Mesendoderm (in vitro differentiated cells): ENCODE results near the gene SUPT5H.

ENCODE experiments used
- DNase-seq: peaks from one replicate; pipeline ENCODE4 v3.0.0; 2013
- H2AK5ac ChIP-seq: 2 replicates; pipeline ENCODE4 v1.6.1; 2013; ENCODE audit warnings: low read length, inconsistent platforms
- H2BK120ac ChIP-seq: 2 replicates; pipeline ENCODE4 v1.6.1; 2013; ENCODE audit warnings: low read depth, mild to moderate bottlenecking, low read length, moderate library complexity, mixed read lengths
- H2BK15ac ChIP-seq: replicated peaks from 2 replicates; pipeline ENCODE4 v1.6.1; 2013; ENCODE audit warnings: low read depth, mild to moderate bottlenecking, moderate library complexity
- H2BK5ac ChIP-seq: 2 replicates; pipeline ENCODE4 v1.6.1; 2013; ENCODE audit warnings: low read length, inconsistent platforms
- H3K18ac ChIP-seq: 2 replicates; pipeline ENCODE4 v1.6.1; 2013; ENCODE audit warnings: mild to moderate bottlenecking, low read length, mixed read lengths
- H3K23ac ChIP-seq: one replicate; pipeline ENCODE4 v1.6.1; 2013; ENCODE audit warnings: low read length
- H3K27ac ChIP-seq: 2 replicates; pipeline ENCODE4 v1.5.1; 2013; ENCODE audit warnings: low read depth, mild to moderate bottlenecking, inconsistent platforms, low read length, moderate library complexity
- H3K27me3 ChIP-seq: 2 replicates; pipeline ENCODE4 v1.6.1; 2013; ENCODE audit warnings: low read length, control low read depth, mild to moderate bottlenecking, inconsistent platforms; ENCODE audit not compliant: insufficient read depth, poor library complexity
- H3K36me3 ChIP-seq: 2 replicates; pipeline ENCODE4 v1.6.1; 2013; ENCODE audit warnings: low read length, inconsistent platforms; ENCODE audit not compliant: control insufficient read depth, insufficient read depth
- H3K4ac ChIP-seq: one replicate; pipeline ENCODE4 v1.6.1; 2013; ENCODE audit warnings: low read depth, mild to moderate bottlenecking, low read length, moderate library complexity
- H3K4me1 ChIP-seq: 2 replicates; pipeline ENCODE4 v1.6.1; 2013; ENCODE audit warnings: low read depth, low read length, inconsistent platforms; ENCODE audit not compliant: control insufficient read depth
- H3K4me2 ChIP-seq: 2 replicates; pipeline ENCODE4 v1.6.1; 2013; ENCODE audit warnings: low read length
- H3K4me3 ChIP-seq: 2 replicates; pipeline ENCODE4 v1.5.1; 2013; ENCODE audit warnings: mild to moderate bottlenecking, low read length
- H3K56ac ChIP-seq: one replicate; pipeline ENCODE4 v1.6.1; 2013; ENCODE audit warnings: low read length
- H3K79me1 ChIP-seq: 2 replicates; pipeline ENCODE4 v1.6.1; 2013; ENCODE audit warnings: low read length, inconsistent platforms
- H3K79me2 ChIP-seq: 2 replicates; pipeline ENCODE4 v1.6.1; 2013; ENCODE audit warnings: mild to moderate bottlenecking, low read length; ENCODE audit not compliant: control insufficient read depth, insufficient read depth
- H3K9ac ChIP-seq: 2 replicates; pipeline ENCODE4 v1.6.1; 2013; ENCODE audit warnings: low read length, inconsistent platforms
- H4K5ac ChIP-seq: one replicate; pipeline ENCODE4 v1.6.1; 2013; ENCODE audit warnings: low read length
- H4K8ac ChIP-seq: one replicate; pipeline ENCODE4 v1.6.1; 2013; ENCODE audit warnings: low read depth, mild to moderate bottlenecking, control low read depth, low read length, moderate library complexity
- WGBS: extraction: QIAGEN DNeasy Blood & Tissue Kit; methylation state at CpG from one replicate; pipeline ENCODE4 v1.1.7; 2013; ENCODE audit warnings: low lambda C conversion rate, missing lambda C conversion rate; ENCODE audit not compliant: insufficient coverage; ENCODE audit errors: extremely low coverage; 5-methylcytosine and 5-hydroxymethylcytosine counted together

SUPT5H gene

GRCh38 chr19:39502640-39503417 lies 57.4 kb downstream of the SUPT5H start:
- Histone ChIP-seq H4K8ac (no peak overlapping the region), H2AK5ac (no peak overlapping the region), H3K23ac (no peak overlapping the region), H3K4me2 (no peak overlapping the region), H2BK15ac (no peak overlapping the region), H3K27me3 (peaks cover 26% of the 10 kb centered on the region), H3K79me2 (no peaks in the 10 kb centered on the region), H2BK120ac (no peak overlapping the region), H3K27ac (no peak overlapping the region), H3K56ac (peak overlapping the region; percentile 31), H3K79me1 (no peaks in the 10 kb centered on the region), H3K18ac (no peak overlapping the region), H3K4ac (no peak overlapping the region), H2BK5ac (no peak overlapping the region), H3K9ac (peak overlapping the region; percentile 46), H3K36me3 (no peaks in the 10 kb centered on the region), H3K4me1 (no peaks in the 10 kb centered on the region), H3K4me3 (no peak overlapping the region), H4K5ac (no peak overlapping the region)
- peak; percentile 88 for DNase-seq
- WGBS, result no CpG with 5 or more reads among the region's 69 CpGs

GRCh38 chr19:39506598-39506943 lies 61.2 kb downstream of the SUPT5H start:
- Histone ChIP-seq H3K9ac (no peak overlapping the region), H3K36me3 (no peaks in the 10 kb centered on the region), H3K23ac (no peak overlapping the region), H3K4me1 (no peaks in the 10 kb centered on the region), H3K79me1 (no peaks in the 10 kb centered on the region), H3K79me2 (no peaks in the 10 kb centered on the region), H2BK120ac (no peak overlapping the region), H4K5ac (no peak overlapping the region), H3K4me2 (no peak overlapping the region), H3K56ac (no peak overlapping the region), H3K27me3 (peaks cover 15% of the 10 kb centered on the region), H3K18ac (no peak overlapping the region), H2BK15ac (no peak overlapping the region), H4K8ac (no peak overlapping the region), H3K27ac (no peak overlapping the region), H3K4me3 (no peak overlapping the region), H2BK5ac (no peak overlapping the region), H2AK5ac (no peak overlapping the region), H3K4ac (no peak overlapping the region)
- no peak for DNase-seq
- no CpG with 5 or more reads among the region's 7 CpGs for WGBS

- no peak overlapping the region for H3K18ac ChIP-seq
- H3K36me3 ChIP-seq, result no peaks in the 10 kb centered on the region
- H3K56ac ChIP-seq, result peak overlapping the region; percentile 82
- H3K27me3 ChIP-seq, result peaks cover 15% of the 10 kb centered on the region
- H3K9ac ChIP-seq, result peak overlapping the region; percentile 63
- H3K4me1 ChIP-seq, result no peaks in the 10 kb centered on the region
- no peak overlapping the region for H2BK15ac ChIP-seq
- H3K79me1 ChIP-seq, result no peaks in the 10 kb centered on the region
- no peak overlapping the region for H3K27ac ChIP-seq
- WGBS, result no CpG with 5 or more reads among the region's 96 CpGs
- no peak overlapping the region for H2BK120ac ChIP-seq
- no peak overlapping the region for H2BK5ac ChIP-seq
- peak; percentile 86 for DNase-seq
- H3K23ac ChIP-seq, result no peak overlapping the region
- peak overlapping the region; percentile 79 for H3K4me2 ChIP-seq
- no peaks in the 10 kb centered on the region for H3K79me2 ChIP-seq
- H4K8ac ChIP-seq, result no peak overlapping the region
- H2AK5ac ChIP-seq, result no peak overlapping the region
- H4K5ac ChIP-seq, result no peak overlapping the region
- H3K4me3 ChIP-seq, result peak overlapping the region; percentile 27
- no peak overlapping the region for H3K4ac ChIP-seq
Measured at GRCh38 chr19:39506944-39507714, 61.7 kb downstream of the SUPT5H start.

GRCh38 chr19:39507715-39508364 lies 62.5 kb downstream of the SUPT5H start:
- Histone ChIP-seq H3K4me2 (peak overlapping the region; percentile 79), H3K27ac (no peak overlapping the region), H2BK15ac (no peak overlapping the region), H3K56ac (peak overlapping the region; percentile 82), H3K23ac (no peak overlapping the region), H3K9ac (peak overlapping the region; percentile 63), H2BK5ac (no peak overlapping the region), H3K27me3 (peaks cover 15% of the 10 kb centered on the region), H3K79me2 (no peaks in the 10 kb centered on the region), H3K4me1 (no peaks in the 10 kb centered on the region), H2AK5ac (no peak overlapping the region), H4K5ac (no peak overlapping the region), H2BK120ac (no peak overlapping the region), H3K36me3 (no peaks in the 10 kb centered on the region), H3K18ac (no peak overlapping the region), H4K8ac (no peak overlapping the region), H3K4me3 (peak overlapping the region; percentile 27), H3K4ac (no peak overlapping the region), H3K79me1 (no peaks in the 10 kb centered on the region)
- WGBS, result no CpG with 5 or more reads among the region's 24 CpGs
- DNase-seq, result no peak

GRCh38 chr19:39508629-39509028 lies 63.2 kb downstream of the SUPT5H start:
- Histone ChIP-seq H4K8ac (no peak overlapping the region), H3K4ac (no peak overlapping the region), H3K23ac (no peak overlapping the region), H2BK120ac (no peak overlapping the region), H3K79me2 (no peaks in the 10 kb centered on the region), H3K56ac (no peak overlapping the region), H4K5ac (no peak overlapping the region), H3K79me1 (no peaks in the 10 kb centered on the region), H3K27ac (no peak overlapping the region), H2BK5ac (no peak overlapping the region), H3K27me3 (peaks cover 15% of the 10 kb centered on the region), H2BK15ac (no peak overlapping the region), H3K4me1 (no peaks in the 10 kb centered on the region), H3K4me3 (no peak overlapping the region), H3K18ac (no peak overlapping the region), H3K4me2 (no peak overlapping the region), H3K36me3 (no peaks in the 10 kb centered on the region), H2AK5ac (no peak overlapping the region), H3K9ac (no peak overlapping the region)
- whole genome bisulfite sequencing, result no CpG with 5 or more reads among the region's 9 CpGs
- DNase-seq, result no peak
